Measurements from ENCODE around the gene VRK1.

DNA sequence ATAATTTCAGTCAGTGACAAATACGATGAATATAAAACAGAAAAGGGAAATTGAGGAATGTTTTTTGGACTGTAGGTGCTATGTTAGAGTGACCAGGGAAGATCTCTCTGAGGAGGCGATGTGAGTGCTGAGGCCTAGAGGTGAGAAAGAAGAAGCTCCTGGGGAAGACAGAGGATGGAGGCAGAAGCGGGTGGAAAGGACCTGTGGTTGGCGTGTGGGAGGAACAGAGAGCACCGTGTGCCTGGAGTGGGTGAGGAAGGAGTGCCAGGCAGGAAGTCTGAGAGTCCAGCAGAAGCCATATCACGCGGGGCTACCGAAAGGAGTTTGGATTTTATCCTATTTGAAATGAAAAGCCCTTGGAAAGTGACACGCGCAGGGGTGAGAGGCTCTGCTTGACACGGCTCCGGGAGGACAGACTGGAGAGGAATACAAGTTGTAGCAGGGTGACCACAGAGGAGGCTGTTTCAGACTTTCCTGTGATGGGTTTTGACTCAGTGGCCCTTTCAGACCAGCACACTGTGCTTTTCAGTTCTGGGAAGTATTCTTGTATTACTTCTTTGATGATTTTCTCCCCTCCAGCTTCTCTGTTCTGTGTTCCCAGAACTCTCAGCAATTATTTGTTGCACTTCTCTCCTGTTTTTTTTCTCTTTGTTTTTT, 96.9 kb downstream of the VRK1 start:
- TF ChIP-seq, protein P1, sequence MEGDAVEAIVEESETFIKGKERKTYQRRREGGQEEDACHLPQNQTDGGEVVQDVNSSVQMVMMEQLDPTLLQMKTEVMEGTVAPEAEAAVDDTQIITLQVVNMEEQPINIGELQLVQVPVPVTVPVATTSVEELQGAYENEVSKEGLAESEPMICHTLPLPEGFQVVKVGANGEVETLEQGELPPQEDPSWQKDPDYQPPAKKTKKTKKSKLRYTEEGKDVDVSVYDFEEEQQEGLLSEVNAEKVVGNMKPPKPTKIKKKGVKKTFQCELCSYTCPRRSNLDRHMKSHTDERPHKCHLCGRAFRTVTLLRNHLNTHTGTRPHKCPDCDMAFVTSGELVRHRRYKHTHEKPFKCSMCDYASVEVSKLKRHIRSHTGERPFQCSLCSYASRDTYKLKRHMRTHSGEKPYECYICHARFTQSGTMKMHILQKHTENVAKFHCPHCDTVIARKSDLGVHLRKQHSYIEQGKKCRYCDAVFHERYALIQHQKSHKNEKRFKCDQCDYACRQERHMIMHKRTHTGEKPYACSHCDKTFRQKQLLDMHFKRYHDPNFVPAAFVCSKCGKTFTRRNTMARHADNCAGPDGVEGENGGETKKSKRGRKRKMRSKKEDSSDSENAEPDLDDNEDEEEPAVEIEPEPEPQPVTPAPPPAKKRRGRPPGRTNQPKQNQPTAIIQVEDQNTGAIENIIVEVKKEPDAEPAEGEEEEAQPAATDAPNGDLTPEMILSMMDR (IDR thresholded peaks at IDR 0.05): no peak
- TF ChIP-seq POLR2A (IDR thresholded peaks at IDR 0.05) (no peak), EP300 (IDR thresholded peaks at IDR 0.05) (no peak)

Data from stomach (tissue), 4 donors.